OCI-M2 (cell line): ENCODE data around the gene FMNL3.
A peak's percentile ranks its signal among the peaks of the same experiment; 100 is the strongest.

ENCODE experiments used
- DNase-seq: peaks from one replicate; lab custom pipeline; 2025; ENCODE audit not compliant: unreplicated experiment; lab: John Stamatoyannopoulos, UW

The FMNL3 gene

GRCh38 chr12:49655595-49656236, 51.5 kb downstream of the FMNL3 start:
- DNase-seq: no peak

- no peak for DNase-seq
Observed at GRCh38 chr12:49654715-49655114, 52.5 kb downstream of the FMNL3 start.

GRCh38 chr12:49652921-49653520, 54.2 kb downstream of the FMNL3 start:
- no peak for DNase-seq

- no peak for DNase-seq
Observed at GRCh38 chr12:49651855-49652254, 55.4 kb downstream of the FMNL3 start.

GRCh38 chr12:49649892-49650291, 57.3 kb downstream of the FMNL3 start:
- no peak for DNase-seq

- DNase-seq: no peak
Observed at GRCh38 chr12:49649445-49649844, 57.8 kb downstream of the FMNL3 start.

- DNase-seq: no peak
Observed at GRCh38 chr12:49648712-49649003, 58.5 kb downstream of the FMNL3 start.

GRCh38 chr12:49647827-49648711, 59.1 kb downstream of the FMNL3 start:
- DNase-seq: no peak

GRCh38 chr12:49646871-49647654, 60.1 kb downstream of the FMNL3 start:
- no peak for DNase-seq

- no peak for DNase-seq
Observed at GRCh38 chr12:49646331-49646830, 60.8 kb downstream of the FMNL3 start.

GRCh38 chr12:49645146-49646039, 61.8 kb downstream of the FMNL3 start:
- DNase-seq: no peak

- peak; percentile 37 for DNase-seq
Observed at GRCh38 chr12:49644620-49644994, 62.6 kb downstream of the FMNL3 start.

GRCh38 chr12:49643961-49644619, 63.1 kb downstream of the FMNL3 start:
- no peak for DNase-seq

GRCh38 chr12:49643135-49643534, 64.1 kb downstream of the FMNL3 start:
- DNase-seq: no peak

GRCh38 chr12:49642370-49642802, 64.8 kb downstream of the FMNL3 start:
- no peak for DNase-seq

GRCh38 chr12:49641748-49642369, 65.3 kb downstream of the FMNL3 start:
- DNase-seq: no peak

- DNase-seq: no peak
Observed at GRCh38 chr12:49636979-49637755, 70.0 kb downstream of the FMNL3 start.

- no peak for DNase-seq
Observed at GRCh38 chr12:49636574-49636973, 70.6 kb downstream of the FMNL3 start.
